Hepatocyte (in vitro differentiated cells): ENCODE measurements around the gene EWSR1. TPM values are rescaled to one million over a fixed set of nuclear protein-coding genes. Genes with fewer than 3 reads are reported as not detected.
A peak's percentile ranks its signal among the peaks of the same experiment; 100 is the strongest.

Source experiments
- DNase-seq: peaks from one replicate; pipeline ENCODE4 v3.0.0-alpha.2; 2016; ENCODE audit warnings: low spot score
- H2AFZ ChIP-seq: fragments of 200-600 bp; sonication (generic); 2 replicates; pipeline ENCODE4 v1.6.0; 2016; ENCODE audit warnings: antibody characterized with exemption, mild to moderate bottlenecking
- H3K27ac ChIP-seq: fragments of 200-600 bp; sonication (generic); 2 replicates; pipeline ENCODE4 v1.5.1; 2016; ENCODE audit warnings: mild to moderate bottlenecking
- H3K27me3 ChIP-seq: fragments of 200-600 bp; sonication (generic); 2 replicates; pipeline ENCODE4 v1.6.1; 2016
- H3K36me3 ChIP-seq: fragments of 200-600 bp; sonication (generic); replicated peaks from 2 replicates; pipeline ENCODE4 v1.5.1; 2016; ENCODE audit warnings: low read depth; ENCODE audit not compliant: insufficient read depth
- H3K4me1 ChIP-seq: fragments of 200-600 bp; sonication (generic); 2 replicates; pipeline ENCODE4 v1.5.1; 2016; ENCODE audit warnings: mild to moderate bottlenecking, moderate library complexity; ENCODE audit not compliant: insufficient read depth
- H3K4me2 ChIP-seq: fragments of 200-600 bp; sonication (generic); 2 replicates; pipeline ENCODE4 v1.6.0; 2016
- H3K4me3 ChIP-seq: fragments of 200-600 bp; sonication (generic); 2 replicates; pipeline ENCODE4 v1.5.1; 2016; ENCODE audit warnings: mild to moderate bottlenecking
- H3K79me2 ChIP-seq: fragments of 200-600 bp; sonication (generic); 2 replicates; pipeline ENCODE4 v1.6.0; 2017; ENCODE audit warnings: mild to moderate bottlenecking
- H3K9me2 ChIP-seq: fragments of 200-600 bp; sonication (generic); replicated peaks from 2 replicates; pipeline ENCODE4 v1.6.0; 2017; ENCODE audit warnings: mild to moderate bottlenecking; ENCODE audit not compliant: insufficient read depth
- H3K9me3 ChIP-seq: fragments of 200-600 bp; sonication (generic); 2 replicates; pipeline ENCODE4 v1.5.1; 2016; ENCODE audit warnings: low read depth, mild to moderate bottlenecking
- H4K20me1 ChIP-seq: fragments of 200-600 bp; sonication (generic); 2 replicates; pipeline ENCODE4 v1.6.0; 2016; ENCODE audit warnings: mild to moderate bottlenecking; ENCODE audit not compliant: insufficient read depth, poor library complexity, severe bottlenecking
- CTCF ChIP-seq: fragments of 200-600 bp; sonication (generic); IDR thresholded peaks from 2 replicates; pipeline ENCODE4 v1.5.1; 2016; ENCODE audit warnings: antibody characterized with exemption, mild to moderate bottlenecking; ENCODE audit not compliant: poor library complexity
- EZH2 ChIP-seq: fragments of 200-600 bp; sonication (generic); IDR thresholded peaks from 2 replicates; pipeline ENCODE4 v1.6.1; 2016; ENCODE audit warnings: antibody characterized with exemption, mild to moderate bottlenecking, borderline replicate concordance
- EZH2phosphoT487 ChIP-seq: fragments of 200-600 bp; sonication (generic); IDR thresholded peaks from one replicate; pipeline ENCODE4 v1.6.1; 2018; ENCODE audit warnings: antibody characterized with exemption, mild to moderate bottlenecking, low read depth, moderate library complexity; ENCODE audit not compliant: unreplicated experiment, severe bottlenecking
- WGBS: methylation state at CpG from one replicate; pipeline ENCODE4 v1.1.6; 2016; ENCODE audit warnings: low lambda C conversion rate; ENCODE audit errors: missing lambda C conversion rate; 5-methylcytosine and 5-hydroxymethylcytosine counted together
- polyA plus RNA-seq: library from polyadenylated mRNA; unstranded; fragments of >200 nt; fragmentation: Nextera tagmentation; extraction: Ambion mirVana; gene quantifications from 2 replicates; pipeline ENCODE4 v1.2.1, GENCODE V29; 2016
- total RNA-seq: library from RNA; depleted of rRNA; stranded (reverse); fragments of >200 nt; gene quantifications from 2 replicates; pipeline ENCODE4 v1.2.3, GENCODE V29; 2014

EWSR1 gene
- total and polyA plus RNA-seq, 2 experiments from 2014 or later: 161 to 269 TPM

- no peaks in the 10 kb centered on the region for H3K27me3 ChIP-seq
- no peak overlapping the region for H2AFZ ChIP-seq
- H3K4me1 ChIP-seq: peaks cover 13% of the 10 kb centered on the region
- no peak for TF ChIP-seq CTCF
- no peak for TF ChIP-seq EZH2phosphoT487
- TF ChIP-seq EZH2: no peak
- no peak overlapping the region for H3K27ac ChIP-seq
- H3K4me2 ChIP-seq: no peak overlapping the region
- no peaks in the 10 kb centered on the region for H3K79me2 ChIP-seq
- DNase-seq: peak; percentile 44
- no peaks in the 10 kb centered on the region for H3K9me2 ChIP-seq
- H3K9me3 ChIP-seq: no peaks in the 10 kb centered on the region
- no peaks in the 10 kb centered on the region for H4K20me1 ChIP-seq
- 80% methylated on average over 19 of the region's 19 CpGs for WGBS
- H3K36me3 ChIP-seq: no peaks in the 10 kb centered on the region
- no peak overlapping the region for H3K4me3 ChIP-seq
Measured at GRCh38 chr22:29224121-29224858, 43.8 kb upstream of the EWSR1 start.

GRCh38 chr22:29224859-29225410, 43.1 kb upstream of the EWSR1 start:
- Histone ChIP-seq H3K4me1 (peaks cover 11% of the 10 kb centered on the region), H3K9me2 (no peaks in the 10 kb centered on the region), H3K79me2 (no peaks in the 10 kb centered on the region), H3K27me3 (no peaks in the 10 kb centered on the region), H3K27ac (no peak overlapping the region), H3K4me2 (no peak overlapping the region), H3K36me3 (no peaks in the 10 kb centered on the region), H2AFZ (no peak overlapping the region), H3K9me3 (no peaks in the 10 kb centered on the region), H4K20me1 (no peaks in the 10 kb centered on the region), H3K4me3 (no peak overlapping the region)
- DNase-seq: no peak
- TF ChIP-seq CTCF: no peak
- no peak for TF ChIP-seq EZH2phosphoT487
- WGBS: 96% methylated on average over 7 of the region's 7 CpGs

GRCh38 chr22:29225422-29226090, 42.5 kb upstream of the EWSR1 start:
- Histone ChIP-seq H2AFZ (no peak overlapping the region), H3K4me1 (peaks cover 5% of the 10 kb centered on the region), H4K20me1 (no peaks in the 10 kb centered on the region), H3K27ac (no peak overlapping the region), H3K4me3 (no peak overlapping the region), H3K79me2 (no peaks in the 10 kb centered on the region), H3K27me3 (no peaks in the 10 kb centered on the region), H3K36me3 (no peaks in the 10 kb centered on the region), H3K9me2 (no peaks in the 10 kb centered on the region), H3K9me3 (no peaks in the 10 kb centered on the region), H3K4me2 (no peak overlapping the region)
- 66% methylated on average over 16 of the region's 16 CpGs for WGBS
- DNase-seq: peak; percentile 25
- TF ChIP-seq EZH2phosphoT487: no peak
- TF ChIP-seq EZH2: no peak
- TF ChIP-seq CTCF: no peak
